Nucleus accumbens (tissue), 56 donors: ENCODE measurements around the gene UGT1A7.

Experiments
- DNase-seq, 56 donors: peaks; one replicate each; lab custom pipeline; 2025; lab: John Stamatoyannopoulos, UW

The UGT1A7 gene

GRCh38 chr2:233814056-233814835, 132.5 kb downstream of the UGT1A7 start:
- no peak for DNase-seq

- DNase-seq: no peak
Measured at GRCh38 chr2:233815861-233816260, 134.2 kb downstream of the UGT1A7 start.

- DNase-seq: no peak
Measured at GRCh38 chr2:233816334-233816733, 134.6 kb downstream of the UGT1A7 start.

- no peak for DNase-seq
Measured at GRCh38 chr2:233816771-233817170, 135.1 kb downstream of the UGT1A7 start.

GRCh38 chr2:233817361-233817911, 135.7 kb downstream of the UGT1A7 start:
- no peak for DNase-seq

- no peak for DNase-seq
Measured at GRCh38 chr2:233817995-233818638, 136.4 kb downstream of the UGT1A7 start.

- no peak for DNase-seq
Measured at GRCh38 chr2:233818639-233819621, 137.2 kb downstream of the UGT1A7 start.

- no peak for DNase-seq
Measured at GRCh38 chr2:233819884-233820773, 138.4 kb downstream of the UGT1A7 start.

GRCh38 chr2:233820774-233821105, 139.0 kb downstream of the UGT1A7 start:
- DNase-seq: no peak

GRCh38 chr2:233821196-233821595, 139.5 kb downstream of the UGT1A7 start:
- no peak for DNase-seq

- DNase-seq: no peak
Measured at GRCh38 chr2:233821709-233822100, 140.0 kb downstream of the UGT1A7 start.

- DNase-seq: no peak
Measured at GRCh38 chr2:233822101-233822771, 140.5 kb downstream of the UGT1A7 start.
